ENCODE data around the gene PAPPA.

GRCh38 chr9:116238776-116239340 lies 85.3 kb downstream of the PAPPA start:
- TF ChIP-seq CTCF (conservative IDR thresholded peaks at IDR 0.05), result no peak
- no peak for TF ChIP-seq EZH2 (IDR thresholded peaks at IDR 0.05; ENCODE audit: low read depth)

Data from PC-9 (cell line).